GM23338 (cell line): ENCODE measurements around the gene PIGN.

Source experiments
- CREB1 ChIP-seq: fragments of 250-450 bp; sonication (Bioruptor Pico); IDR thresholded peaks from 2 replicates; pipeline ENCODE4 v1.5.0; 2020; ENCODE audit warnings: low read depth, mild to moderate bottlenecking, moderate library complexity
- CTCF ChIP-seq, 2 experiments: fragments of 200-600 bp in 1 of 2; sonication (generic) in 1 of 2; conservative IDR thresholded peaks; 2 replicates each; pipeline versions ENCODE4 v1.5.1 to v1.6.1; 2016 to 2017; ENCODE audit warnings: antibody characterized with exemption in 2 of 2, low read depth in 2 of 2, mild to moderate bottlenecking in 2 of 2, moderate library complexity in 1 of 2
- JUNB ChIP-seq: IDR thresholded peaks from one replicate; pipeline ENCODE4 v1.6.1; 2016; ENCODE audit warnings: antibody characterized with exemption; ENCODE audit not compliant: unreplicated experiment

GRCh38 chr18:62073461-62074281 is 113.2 kb downstream of the PIGN start:
- TF ChIP-seq CTCF (conservative IDR thresholded peaks at IDR 0.05; ENCODE audit: low read depth in 2 of 2) (no peak), CREB1 (CRISPR knock-in tag) (no peak), JUNB (no peak)
